T47D (cell line): ENCODE measurements around the gene FAM13A.

ENCODE experiments used
- DNase-seq, 2 experiments: peaks; one replicate each; pipeline versions ENCODE4 v3.0.0 to v3.0.0-alpha.2; 2011 to 2012; ENCODE audit warnings: low read depth in 1 of 2, low spot score in 1 of 2
- JUND ChIP-seq: IDR thresholded peaks from 2 replicates; pipeline ENCODE4 v1.6.1; 2012; ENCODE audit warnings: low read depth
- in situ Hi-C: cut with HindIII; loops from 2 replicates; pipeline ENCODE4 v1.10.0; 2016; ENCODE audit warnings: low sequenced_read_pairs, low pct_unique_long_range_greater_than_20kb

The FAM13A gene

GRCh38 chr4:88825931-88826330, 231.1 kb downstream of the FAM13A start:
- no peak for TF ChIP-seq JUND
- in situ Hi-C loops: no loop called here

GRCh38 chr4:88823058-88823919, 233.7 kb downstream of the FAM13A start:
- in situ Hi-C loops: no loop called here
- TF ChIP-seq JUND: no peak
- peak; percentile 32 to 92 for DNase-seq

More at GRCh38 chr4:88825931-88826330, 231.1 kb downstream of the FAM13A start:
- no peak for DNase-seq

GRCh38 chr4:88822034-88822789, 234.8 kb downstream of the FAM13A start:
- no peak for TF ChIP-seq JUND
- in situ Hi-C loops: no loop called here
- no peak for DNase-seq

DNA sequence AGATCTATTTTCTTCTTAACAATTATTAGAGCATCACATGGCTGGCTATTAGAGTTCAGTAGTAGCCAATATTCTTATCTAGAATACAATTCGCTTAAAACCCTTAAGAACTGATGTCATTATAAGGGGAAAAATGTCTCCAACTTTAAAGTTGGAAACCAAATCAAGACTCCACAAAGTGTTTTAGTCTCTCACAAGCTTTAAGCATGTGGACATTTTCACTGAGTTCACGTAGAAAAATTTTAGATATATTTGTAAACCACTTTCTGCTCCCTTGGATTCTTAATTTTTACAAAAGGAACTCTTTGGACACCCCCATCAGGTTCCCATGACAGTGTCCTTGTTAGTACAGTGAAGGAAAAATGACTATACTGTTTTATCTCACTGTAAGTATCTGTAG, 235.5 kb downstream of the FAM13A start:
- TF ChIP-seq JUND: no peak
- in situ Hi-C loops: no loop called here
- DNase-seq: no peak

GRCh38 chr4:88820698-88821415, 236.1 kb downstream of the FAM13A start:
- TF ChIP-seq JUND: no peak
- DNase-seq: no peak
- in situ Hi-C loops: no loop called here

GRCh38 chr4:88819818-88820697, 236.9 kb downstream of the FAM13A start:
- TF ChIP-seq JUND: no peak
- in situ Hi-C loops: no loop called here
- no peak for DNase-seq

- DNase-seq: peak in 1 of 2 experiments; percentile 72
- in situ Hi-C loops: no loop called here
- TF ChIP-seq JUND: no peak
Measured at GRCh38 chr4:88818631-88819470, 238.1 kb downstream of the FAM13A start.

DNA sequence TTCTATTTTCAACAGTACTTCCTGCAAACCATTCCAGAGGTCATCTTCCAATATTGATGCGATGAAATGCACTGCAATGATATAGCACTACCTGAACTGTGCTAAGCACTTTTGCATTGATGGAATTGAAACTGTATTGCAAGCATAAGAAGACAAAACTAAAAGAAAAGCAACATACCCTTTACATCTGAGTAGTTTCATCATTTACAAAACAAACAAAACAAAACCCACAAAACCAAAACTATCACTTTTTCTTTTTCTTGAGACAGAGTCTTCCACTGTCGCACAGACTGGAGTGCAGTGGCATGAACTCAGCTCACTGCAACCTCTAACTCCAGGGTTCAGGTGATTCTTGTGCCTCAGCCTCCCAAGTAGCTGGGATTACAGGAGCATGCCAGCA, 239.2 kb downstream of the FAM13A start:
- no peak for DNase-seq
- TF ChIP-seq JUND: no peak
- in situ Hi-C loops: no loop called here

- no peak for TF ChIP-seq JUND
- in situ Hi-C loops: no loop called here
- DNase-seq: no peak
Measured at GRCh38 chr4:88816360-88816759, 240.6 kb downstream of the FAM13A start.

DNA sequence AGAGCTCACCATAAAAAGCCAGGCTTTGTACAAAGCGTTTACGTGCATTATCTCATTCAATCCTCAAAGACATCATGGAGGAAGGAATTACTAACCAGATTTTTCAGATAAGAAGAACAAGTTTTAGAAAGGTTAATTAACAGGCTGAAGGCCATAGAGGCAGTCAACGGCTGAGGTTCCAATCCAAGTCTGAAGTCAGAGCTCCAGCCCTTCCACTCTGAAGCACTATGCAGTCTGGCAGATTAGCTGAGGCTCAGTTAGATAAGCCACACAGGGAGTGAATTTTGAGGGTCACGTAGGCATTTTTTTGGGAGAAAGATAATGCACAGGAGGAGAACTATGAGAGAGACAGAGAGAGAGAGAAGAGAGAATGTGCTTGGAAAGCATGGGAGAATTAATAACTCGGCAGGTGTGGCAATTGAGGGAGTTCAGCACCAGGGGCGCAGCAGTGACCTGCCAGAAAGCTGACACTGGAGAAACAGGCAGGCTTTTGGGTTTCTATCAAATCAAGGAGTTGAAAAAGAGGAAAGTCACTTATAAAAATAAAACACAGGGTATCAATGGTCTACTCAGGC, 242.9 kb downstream of the FAM13A start:
- in situ Hi-C loops: no loop called here
- no peak for TF ChIP-seq JUND
- DNase-seq: peak in 1 of 2 experiments; percentile 26

DNA sequence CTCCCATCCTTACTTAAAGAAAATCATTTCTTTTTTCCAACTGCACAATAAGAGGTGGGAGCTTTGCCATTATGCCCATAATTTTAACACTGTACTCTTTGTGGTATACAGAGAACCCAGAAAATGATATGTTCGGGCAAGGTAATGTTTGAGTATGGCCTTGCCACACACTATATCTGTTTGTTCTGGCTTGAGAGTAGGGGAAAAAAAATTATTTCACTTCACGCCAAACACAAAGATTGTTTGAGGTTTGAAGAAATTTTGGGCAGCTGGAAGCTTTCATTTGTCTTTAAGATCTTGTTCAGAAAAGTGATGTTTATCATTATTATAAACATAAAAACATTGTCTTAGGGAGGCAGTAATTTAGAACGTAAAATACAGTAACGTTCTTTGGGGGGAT, 244.0 kb downstream of the FAM13A start:
- DNase-seq: no peak
- in situ Hi-C loops: no loop called here
- TF ChIP-seq JUND: no peak
